ENCODE measurements around the gene LRFN5. TPM values are rescaled to one million over a fixed set of nuclear protein-coding genes. Genes with fewer than 3 reads are reported as not detected.

Gene LRFN5
- total and polyA plus RNA-seq, 7 donors, result under 0.01 to 13.7 (median 5.4) TPM; not detected in 1

DNA sequence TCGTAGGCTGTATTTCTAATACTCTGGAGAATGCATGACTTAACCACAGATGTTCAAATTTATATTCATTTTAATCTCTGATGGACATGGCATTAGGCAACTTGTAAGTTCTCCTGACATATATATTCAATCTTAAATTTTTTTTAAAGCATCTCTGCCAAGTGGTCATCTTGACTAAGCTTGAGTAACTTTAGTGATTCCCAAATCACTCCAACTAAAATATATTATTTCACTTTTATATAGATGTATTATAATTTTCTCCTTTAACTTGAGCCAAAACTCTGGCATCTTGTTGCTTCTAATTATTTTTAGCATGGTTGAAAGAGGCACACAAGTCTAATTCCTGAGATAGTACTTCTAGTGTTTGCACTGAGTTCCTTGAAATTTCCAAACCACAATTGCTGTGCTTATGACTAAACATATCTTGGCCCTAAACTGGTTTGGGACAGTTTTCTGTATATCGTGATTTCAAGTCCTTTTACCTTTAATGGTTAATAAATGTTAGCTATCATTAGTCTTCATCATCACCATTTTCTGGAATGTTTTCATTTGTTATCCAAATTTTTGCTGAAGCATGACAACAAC lies 8.4 kb downstream of the LRFN5 start:
- intact Hi-C loops (cut with DNase I), result no loop called here
- Histone ChIP-seq H3K27ac (no peak overlapping the region), H3K27me3 (peaks cover 0 to 10% (median 8%) of the 10 kb centered on the region in 3 donors), H3K9me3 (no peaks in the 10 kb centered on the region), H3K36me3 (no peaks in the 10 kb centered on the region), H3K4me1 (peaks cover 0 to 2% (median under 1%) of the 10 kb centered on the region in 4 donors), H3K4me3 (no peak overlapping the region)
- no peak for TF ChIP-seq POLR2AphosphoS5 (IDR thresholded peaks at IDR 0.05)
- TF ChIP-seq, protein P1, sequence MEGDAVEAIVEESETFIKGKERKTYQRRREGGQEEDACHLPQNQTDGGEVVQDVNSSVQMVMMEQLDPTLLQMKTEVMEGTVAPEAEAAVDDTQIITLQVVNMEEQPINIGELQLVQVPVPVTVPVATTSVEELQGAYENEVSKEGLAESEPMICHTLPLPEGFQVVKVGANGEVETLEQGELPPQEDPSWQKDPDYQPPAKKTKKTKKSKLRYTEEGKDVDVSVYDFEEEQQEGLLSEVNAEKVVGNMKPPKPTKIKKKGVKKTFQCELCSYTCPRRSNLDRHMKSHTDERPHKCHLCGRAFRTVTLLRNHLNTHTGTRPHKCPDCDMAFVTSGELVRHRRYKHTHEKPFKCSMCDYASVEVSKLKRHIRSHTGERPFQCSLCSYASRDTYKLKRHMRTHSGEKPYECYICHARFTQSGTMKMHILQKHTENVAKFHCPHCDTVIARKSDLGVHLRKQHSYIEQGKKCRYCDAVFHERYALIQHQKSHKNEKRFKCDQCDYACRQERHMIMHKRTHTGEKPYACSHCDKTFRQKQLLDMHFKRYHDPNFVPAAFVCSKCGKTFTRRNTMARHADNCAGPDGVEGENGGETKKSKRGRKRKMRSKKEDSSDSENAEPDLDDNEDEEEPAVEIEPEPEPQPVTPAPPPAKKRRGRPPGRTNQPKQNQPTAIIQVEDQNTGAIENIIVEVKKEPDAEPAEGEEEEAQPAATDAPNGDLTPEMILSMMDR (IDR thresholded peaks at IDR 0.05), result no peak
- no peak for TF ChIP-seq EP300 (IDR thresholded peaks at IDR 0.05)
- no peak for TF ChIP-seq POLR2A (IDR thresholded peaks at IDR 0.05)
- DNase-seq, result no peak
- WGBS, 2 donors, result 84 to 87% methylated on average over 2 of the region's 2 CpGs

DNA sequence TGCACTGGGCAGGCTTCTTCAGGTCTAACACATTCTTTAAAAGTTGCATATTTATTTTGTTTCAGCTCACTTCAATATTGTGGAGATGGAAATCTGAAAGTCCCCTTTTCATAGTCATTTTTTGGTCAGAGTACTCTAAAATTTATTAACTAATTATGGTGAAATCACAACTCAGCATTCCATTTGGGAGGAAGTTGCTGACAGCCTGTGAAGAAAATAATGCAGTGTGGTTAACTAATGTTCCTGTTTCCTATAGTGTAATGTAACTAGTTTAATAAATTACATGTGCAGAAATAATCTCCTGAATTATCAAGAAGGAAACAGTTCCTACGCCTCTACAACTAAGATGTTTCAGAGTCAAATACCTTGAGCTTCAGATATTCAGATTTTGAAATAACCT lies 17.1 kb downstream of the LRFN5 start:
- DNase-seq, result no peak
- H3K27ac ChIP-seq, result no peak overlapping the region
- no peaks in the 10 kb centered on the region for H3K4me1 ChIP-seq
- 58 to 77% methylated on average over 1 of the region's 1 CpG for WGBS, 2 donors
- H3K27me3 ChIP-seq, result no peaks in the 10 kb centered on the region
- H3K9me3 ChIP-seq, result no peaks in the 10 kb centered on the region
- no peak for TF ChIP-seq POLR2AphosphoS5 (IDR thresholded peaks at IDR 0.05)
- no peak for TF ChIP-seq EP300 (IDR thresholded peaks at IDR 0.05)
- no peak for TF ChIP-seq POLR2A (IDR thresholded peaks at IDR 0.05)
- TF ChIP-seq, protein P1 (IDR thresholded peaks at IDR 0.05), result no peak
- no peaks in the 10 kb centered on the region for H3K36me3 ChIP-seq
- no peak overlapping the region for H3K4me3 ChIP-seq
- intact Hi-C loops (cut with DNase I), result no loop called here

DNA sequence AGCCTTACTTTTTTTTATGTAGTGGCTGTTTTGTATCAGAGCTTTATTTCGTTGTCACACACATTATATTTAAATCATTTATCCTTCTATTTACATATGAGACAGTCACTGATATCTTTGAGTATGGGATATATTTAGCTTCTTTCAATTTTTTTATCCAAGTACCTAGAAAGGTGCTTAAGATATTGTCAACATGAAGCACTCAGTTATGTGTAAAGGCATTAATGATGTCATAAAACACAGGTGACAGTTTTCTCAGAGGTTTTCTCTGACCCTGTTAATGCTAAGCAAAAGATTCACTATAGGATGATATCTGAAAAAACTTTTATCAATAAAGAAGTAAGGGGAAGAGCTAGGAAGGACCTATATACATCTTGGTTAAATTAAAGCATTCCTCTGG lies 23.2 kb downstream of the LRFN5 start:
- no peak overlapping the region for H3K4me3 ChIP-seq
- no peak for TF ChIP-seq POLR2A (IDR thresholded peaks at IDR 0.05)
- no peak for TF ChIP-seq POLR2AphosphoS5 (IDR thresholded peaks at IDR 0.05)
- TF ChIP-seq EP300 (IDR thresholded peaks at IDR 0.05), result no peak
- TF ChIP-seq, protein P1 (IDR thresholded peaks at IDR 0.05), result no peak
- H3K4me1 ChIP-seq, result no peaks in the 10 kb centered on the region
- DNase-seq, result no peak
- intact Hi-C loops (cut with DNase I), result no loop called here
- H3K36me3 ChIP-seq, result no peaks in the 10 kb centered on the region
- WGBS, 2 donors, result 18 to 69% methylated on average over 1 of the region's 1 CpG
- no peaks in the 10 kb centered on the region for H3K27me3 ChIP-seq
- no peak overlapping the region for H3K27ac ChIP-seq
- no peaks in the 10 kb centered on the region for H3K9me3 ChIP-seq

DNA sequence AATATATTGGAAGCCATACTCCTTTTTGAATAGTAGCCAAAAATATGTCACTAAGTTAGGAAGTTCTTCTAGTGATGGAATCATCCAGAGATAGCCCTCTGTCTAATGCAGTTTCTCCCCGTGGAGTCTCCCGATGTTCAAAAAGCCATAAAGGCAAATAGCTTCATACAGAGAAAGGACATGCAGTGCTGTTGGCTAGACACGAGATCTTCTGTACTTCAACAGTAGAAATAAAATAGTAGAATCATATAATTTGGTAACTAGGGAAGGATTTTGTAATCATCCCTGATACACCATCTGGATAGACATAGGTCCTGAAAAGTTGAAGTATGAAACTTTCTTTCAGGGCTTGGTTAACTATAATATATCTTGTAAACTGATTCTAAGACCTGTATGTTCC lies 27.6 kb downstream of the LRFN5 start:
- no peak for DNase-seq
- 74 to 85% methylated on average over 3 of the region's 3 CpGs for WGBS, 2 donors
- H3K4me3 ChIP-seq, result no peak overlapping the region
- H3K9me3 ChIP-seq, result no peaks in the 10 kb centered on the region
- no peaks in the 10 kb centered on the region for H3K36me3 ChIP-seq
- intact Hi-C loops (cut with DNase I), result no loop called here
- no peak for TF ChIP-seq EP300 (IDR thresholded peaks at IDR 0.05)
- no peak for TF ChIP-seq POLR2A (IDR thresholded peaks at IDR 0.05)
- no peak for TF ChIP-seq POLR2AphosphoS5 (IDR thresholded peaks at IDR 0.05)
- TF ChIP-seq, protein P1 (IDR thresholded peaks at IDR 0.05), result no peak
- H3K27ac ChIP-seq, result no peak overlapping the region
- H3K27me3 ChIP-seq, result no peaks in the 10 kb centered on the region
- H3K4me1 ChIP-seq, result no peaks in the 10 kb centered on the region
